HepG2 (cell line): ENCODE measurements around the gene ZP2. TPM values are rescaled to one million over a fixed set of nuclear protein-coding genes. Genes with fewer than 3 reads are reported as not detected.

Experiments
- ADNP ChIP-seq: sonication (generic); formaldehyde crosslinking; IDR thresholded peaks from 2 replicates; pipeline ENCODE4 v1.4.0; 2020; ENCODE audit warnings: missing genetic modification reagents
- CHCHD3 ChIP-seq: sonication (generic); formaldehyde crosslinking; IDR thresholded peaks from 2 replicates; pipeline ENCODE4 v1.8.0; 2022; ENCODE audit warnings: mild to moderate bottlenecking, missing genetic modification reagents, moderate library complexity
- GTF3A ChIP-seq: sonication (generic); formaldehyde crosslinking; conservative IDR thresholded peaks from 2 replicates; pipeline ENCODE4 v1.4.0; 2020; ENCODE audit warnings: mild to moderate bottlenecking, missing genetic modification reagents
- HNF1B ChIP-seq: sonication (generic); formaldehyde crosslinking; IDR thresholded peaks from 2 replicates; pipeline ENCODE4 v1.5.1; 2020; ENCODE audit warnings: mild to moderate bottlenecking, moderate library complexity, missing genetic modification reagents
- HNRNPUL1 ChIP-seq: fragments of 200-400 bp; formaldehyde crosslinking; IDR thresholded peaks from 2 replicates; pipeline ENCODE4 v1.6.1; 2017; ENCODE audit warnings: low read depth, mild to moderate bottlenecking, low read length, moderate library complexity
- MBNL3 ChIP-seq: fragments of 250-450 bp; sonication (Bioruptor Pico); conservative IDR thresholded peaks from 2 replicates; pipeline ENCODE4 v1.8.0; 2022; ENCODE audit warnings: mild to moderate bottlenecking, inconsistent platforms
- PAXIP1 ChIP-seq: sonication (generic); formaldehyde crosslinking; conservative IDR thresholded peaks from 2 replicates; pipeline ENCODE4 v1.4.0; 2020; ENCODE audit warnings: mild to moderate bottlenecking, missing genetic modification reagents, moderate library complexity
- ZBTB1 ChIP-seq: sonication (generic); formaldehyde crosslinking; IDR thresholded peaks from 2 replicates; pipeline ENCODE4 v1.4.0; 2020; ENCODE audit warnings: missing genetic modification reagents, borderline replicate concordance
- ZBTB14 ChIP-seq: sonication (generic); formaldehyde crosslinking; IDR thresholded peaks from 2 replicates; pipeline ENCODE4 v1.4.0; 2020; ENCODE audit warnings: missing genetic modification reagents
- ZNF30 ChIP-seq: sonication (generic); formaldehyde crosslinking; IDR thresholded peaks from 2 replicates; pipeline ENCODE4 v1.5.0; 2020; ENCODE audit warnings: mild to moderate bottlenecking, missing genetic modification reagents
- ZNF329 ChIP-seq: sonication (generic); formaldehyde crosslinking; IDR thresholded peaks from 2 replicates; pipeline ENCODE4 v1.9.0; 2021; ENCODE audit warnings: low read depth, mild to moderate bottlenecking, missing genetic modification reagents
- ZNF501 ChIP-seq: sonication (generic); formaldehyde crosslinking; IDR thresholded peaks from 2 replicates; pipeline ENCODE4 v1.5.1; 2020; ENCODE audit warnings: mild to moderate bottlenecking, moderate library complexity, missing genetic modification reagents
- ZNF530 ChIP-seq: sonication (generic); formaldehyde crosslinking; IDR thresholded peaks from 2 replicates; pipeline ENCODE4 v1.5.0; 2020; ENCODE audit warnings: low read depth, mild to moderate bottlenecking, missing genetic modification reagents
- ZNF646 ChIP-seq: sonication (generic); formaldehyde crosslinking; IDR thresholded peaks from 2 replicates; pipeline ENCODE4 v1.9.0; 2021; ENCODE audit warnings: mild to moderate bottlenecking, missing genetic modification reagents
- polyA plus RNA-seq, 8 experiments: library from polyadenylated mRNA; depleted of rRNA in 3 of 8; stranded (reverse) in 7 of 8; unstranded in 1 of 8; fragments of >200 nt; fragmentation: Illumina TruSeq in 4 of 8; extraction: Trizol in 4 of 8; gene quantifications; 2 replicates each; pipeline versions ENCODE4 v1.2.1 to v1.2.3, GENCODE V29; 2011 to 2016; ENCODE audit warnings: low read depth in 4 of 8, missing spikeins in 1 of 8, mixed read lengths in 1 of 8; ENCODE audit not compliant: insufficient read depth in 1 of 8
- total RNA-seq, 5 experiments: library from RNA; depleted of rRNA; stranded (reverse); fragments of >200 nt; fragmentation: Illumina TruSeq; extraction: Trizol; gene quantifications; 2 replicates each; pipeline ENCODE4 v1.2.3, GENCODE V29; 2016; ENCODE audit warnings: low read depth in 1 of 5

The ZP2 gene
- total and polyA plus RNA-seq, 2 of the 13 experiments (the other 11 are each of a cell fraction or from before 2014, with no cell fraction given), result not detected

- no peak for TF ChIP-seq CHCHD3 (CRISPR knock-in tag)
- peak; percentile 98 for TF ChIP-seq HNRNPUL1
- peak; percentile 100 for TF ChIP-seq HNF1B (CRISPR knock-in tag)
- no peak for TF ChIP-seq GTF3A (CRISPR knock-in tag)
- no peak for TF ChIP-seq ZNF30 (CRISPR knock-in tag)
- peak; percentile 81; the same call in 1 of the 2 replicates for TF ChIP-seq ZNF501 (CRISPR knock-in tag)
- TF ChIP-seq ADNP, result no peak
- no peak for TF ChIP-seq ZBTB1 (CRISPR knock-in tag)
- no peak for TF ChIP-seq ZNF530 (CRISPR knock-in tag)
- no peak for TF ChIP-seq MBNL3
- no peak for TF ChIP-seq ZBTB14 (CRISPR knock-in tag)
- TF ChIP-seq PAXIP1 (CRISPR knock-in tag), result peak; percentile 99
- peak; percentile 54; the same call in 1 of the 2 replicates for TF ChIP-seq ZNF646 (CRISPR knock-in tag)
- TF ChIP-seq ZNF329 (CRISPR knock-in tag), result no peak
Measured at GRCh38 chr16:21233521-21234150, 22.3 kb upstream of the ZP2 start, which contains the start of gene ANKS4B (continued).
